Neutrophil (primary cell): Measurements from ENCODE around the gene TNFAIP2.

Experiments
- H3K27ac ChIP-seq: fragments of 200-600 bp; sonication (generic); 2 replicates; pipeline ENCODE4 v1.5.1; 2016; ENCODE audit warnings: mild to moderate bottlenecking, moderate library complexity
- H3K27me3 ChIP-seq: fragments of 200-600 bp; sonication (generic); 2 replicates; pipeline ENCODE4 v1.6.0; 2016; ENCODE audit warnings: mild to moderate bottlenecking
- H3K36me3 ChIP-seq: fragments of 200-600 bp; sonication (generic); 2 replicates; pipeline ENCODE4 v1.5.1; 2017
- H3K4me1 ChIP-seq, 2 experiments: fragments of 200-600 bp in 1 of 2; sonication (generic) in 1 of 2; 1 replicate in 1 of 2; 2 replicates in 1 of 2; pipeline versions ENCODE4 v1.5.1 to v1.6.1; 2013 to 2016; ENCODE audit warnings: low read depth in 1 of 2, low read length in 1 of 2, mild to moderate bottlenecking in 1 of 2, moderate library complexity in 1 of 2; ENCODE audit not compliant: control insufficient read depth in 1 of 2, insufficient read depth in 1 of 2
- H3K4me3 ChIP-seq, 2 experiments: fragments of 200-600 bp in 1 of 2; sonication (generic) in 1 of 2; 1 replicate in 1 of 2; 2 replicates in 1 of 2; pipeline ENCODE4 v1.5.1; 2013 to 2016; ENCODE audit warnings: low read depth in 1 of 2, low read length in 1 of 2, mild to moderate bottlenecking in 1 of 2, moderate library complexity in 1 of 2
- H3K9me3 ChIP-seq: fragments of 200-600 bp; sonication (generic); 2 replicates; pipeline ENCODE4 v1.5.1; 2016
- CTCF ChIP-seq: fragments of 200-600 bp; sonication (generic); IDR thresholded peaks from 2 replicates; pipeline ENCODE4 v1.5.1; 2016; ENCODE audit warnings: antibody characterized with exemption

TNFAIP2 gene

GRCh38 chr14:103107941-103108748 is 15.1 kb upstream of the TNFAIP2 start:
- Histone ChIP-seq H3K4me3 (no peak overlapping the region), H3K27me3 (peaks cover 34% of the 10 kb centered on the region), H3K9me3 (no peaks in the 10 kb centered on the region), H3K4me1 (peaks cover 55 to 58% of the 10 kb centered on the region in 2 experiments), H3K27ac (no peak overlapping the region), H3K36me3 (no peaks in the 10 kb centered on the region)
- TF ChIP-seq CTCF, result no peak

- H3K36me3 ChIP-seq, result no peaks in the 10 kb centered on the region
- H3K27me3 ChIP-seq, result peaks cover 27% of the 10 kb centered on the region
- no peak overlapping the region for H3K27ac ChIP-seq
- no peaks in the 10 kb centered on the region for H3K9me3 ChIP-seq
- no peak for TF ChIP-seq CTCF
- peaks cover 57 to 64% of the 10 kb centered on the region in 2 experiments for H3K4me1 ChIP-seq
- no peak overlapping the region for H3K4me3 ChIP-seq
Measured at GRCh38 chr14:103108749-103109207, 14.5 kb upstream of the TNFAIP2 start.

- Histone ChIP-seq H3K27me3 (peaks cover 17% of the 10 kb centered on the region), H3K4me1 (peaks cover 57 to 73% of the 10 kb centered on the region in 2 experiments), H3K36me3 (no peaks in the 10 kb centered on the region), H3K4me3 (no peak overlapping the region), H3K27ac (peak overlapping the region; percentile 69), H3K9me3 (no peaks in the 10 kb centered on the region)
- no peak for TF ChIP-seq CTCF
Measured at GRCh38 chr14:103109535-103110441, 13.5 kb upstream of the TNFAIP2 start.

GRCh38 chr14:103110681-103111231 is 12.5 kb upstream of the TNFAIP2 start:
- Histone ChIP-seq H3K27ac (peak overlapping the region; percentile 69), H3K9me3 (no peaks in the 10 kb centered on the region), H3K27me3 (peaks cover 9% of the 10 kb centered on the region), H3K36me3 (no peaks in the 10 kb centered on the region), H3K4me3 (peak overlapping the region in 1 of 2 experiments; percentile 36), H3K4me1 (peaks cover 57 to 73% of the 10 kb centered on the region in 2 experiments)
- TF ChIP-seq CTCF, result no peak

- peaks cover 5% of the 10 kb centered on the region for H3K27me3 ChIP-seq
- no peak for TF ChIP-seq CTCF
- H3K4me1 ChIP-seq, result peaks cover 59 to 72% of the 10 kb centered on the region in 2 experiments
- H3K4me3 ChIP-seq, result peak overlapping the region in 1 of 2 experiments; percentile 36
- peak overlapping the region; percentile 69 for H3K27ac ChIP-seq
- H3K9me3 ChIP-seq, result no peaks in the 10 kb centered on the region
- H3K36me3 ChIP-seq, result no peaks in the 10 kb centered on the region
Measured at GRCh38 chr14:103111232-103111868, 11.9 kb upstream of the TNFAIP2 start.
